Erythroblast (primary cell): ENCODE measurements around the gene GRIK5.

Source experiments
- DNase-seq, 2 experiments: peaks; one replicate each; lab custom pipeline; 2025; lab: John Stamatoyannopoulos, UW
- GATA1 ChIP-seq: IDR thresholded peaks from 2 replicates; pipeline ENCODE4 v1.6.1; 2011; ENCODE audit warnings: low read depth, mild to moderate bottlenecking, control low read depth, low read length, moderate library complexity
- POLR2A ChIP-seq: IDR thresholded peaks from 2 replicates; pipeline ENCODE4 v1.6.1; 2011; ENCODE audit warnings: mild to moderate bottlenecking, low read length

Gene GRIK5

GRCh38 chr19:41969772-41970458 is 100.1 kb downstream of the GRIK5 start:
- no peak for DNase-seq
- no peak for TF ChIP-seq POLR2A
- no peak for TF ChIP-seq GATA1

- DNase-seq = no peak
- TF ChIP-seq POLR2A (no peak), GATA1 (no peak)
Measured at GRCh38 chr19:41968751-41969595, 101.0 kb downstream of the GRIK5 start.

GRCh38 chr19:41967054-41967783 is 102.8 kb downstream of the GRIK5 start:
- TF ChIP-seq POLR2A (no peak), GATA1 (no peak)
- DNase-seq = no peak

GRCh38 chr19:41965106-41965505 is 104.9 kb downstream of the GRIK5 start:
- DNase-seq = no peak
- no peak for TF ChIP-seq POLR2A
- TF ChIP-seq GATA1 = no peak

GRCh38 chr19:41960973-41961372 is 109.0 kb downstream of the GRIK5 start:
- TF ChIP-seq GATA1 = no peak
- TF ChIP-seq POLR2A = no peak

GRCh38 chr19:41959056-41960053 is 110.7 kb downstream of the GRIK5 start, which contains the start of gene RABAC1:
TSS of gene RABAC1 (minus strand) at chr19:41959321. CDS start at chr19:41959292, 29 bp downstream.
- no peak for TF ChIP-seq GATA1
- no peak for TF ChIP-seq POLR2A
- peak; percentile 84 to 92 for DNase-seq

More at GRCh38 chr19:41960973-41961372, 109.0 kb downstream of the GRIK5 start:
- no peak for DNase-seq

- DNase-seq = peak; percentile 67 to 75
- TF ChIP-seq POLR2A = no peak
- no peak for TF ChIP-seq GATA1
Measured at GRCh38 chr19:41958367-41959055, 111.5 kb downstream of the GRIK5 start.

- peak; percentile 73 to 80 for DNase-seq
- TF ChIP-seq GATA1 (no peak), POLR2A (no peak)
Measured at GRCh38 chr19:41957838-41958366, 112.1 kb downstream of the GRIK5 start.

GRCh38 chr19:41957161-41957837 is 112.7 kb downstream of the GRIK5 start:
- DNase-seq = no peak
- TF ChIP-seq GATA1 = no peak
- TF ChIP-seq POLR2A = no peak

GRCh38 chr19:41956621-41957020 is 113.4 kb downstream of the GRIK5 start:
- TF ChIP-seq GATA1 (no peak), POLR2A (no peak)
- DNase-seq = no peak

GRCh38 chr19:41955521-41955920 is 114.5 kb downstream of the GRIK5 start:
- DNase-seq = peak; percentile 29 to 41
- TF ChIP-seq POLR2A = no peak
- TF ChIP-seq GATA1 = no peak
